Activated CD4-positive, alpha-beta T cell treated with anti-CD3 and anti-CD28 coated beads for 4 hours (primary cell): ENCODE measurements around the gene ZNF217.
"Not testable (repeated sequence)": the region's sequence is repeated elsewhere in the genome, so short reads cannot be mapped to it uniquely, and the experiment has no call there.

Experiments used
- DNase-seq, 2 donors: peaks; one replicate each; pipeline ENCODE4 v3.0.0-alpha.2; 2020

Gene ZNF217

GRCh38 chr20:53597030-53597482 is 3.4 kb upstream of the ZNF217 start:
- DNase-seq = no peak

- DNase-seq = not testable (repeated sequence)
Observed at GRCh38 chr20:53596189-53597001, 2.8 kb upstream of the ZNF217 start.

GRCh38 chr20:53595742-53596141 is 2.1 kb upstream of the ZNF217 start:
- DNase-seq = not testable (repeated sequence)

- no peak for DNase-seq
Observed at GRCh38 chr20:53595018-53595378, 1.4 kb upstream of the ZNF217 start.

GRCh38 chr20:53594068-53595017 is 704 bp upstream of the ZNF217 start:
- DNase-seq = peak; percentile 97 to 98

- peak in 1 of 2 donors; percentile 31 for DNase-seq
Observed at GRCh38 chr20:53592992-53593465, 610 bp downstream of the ZNF217 start.

- peak; percentile 38 to 45 for DNase-seq
Observed at GRCh38 chr20:53592454-53592991, 1.1 kb downstream of the ZNF217 start.

GRCh38 chr20:53591941-53592441 is 1.6 kb downstream of the ZNF217 start:
- DNase-seq = not testable (repeated sequence)

GRCh38 chr20:53591206-53591741 is 2.4 kb downstream of the ZNF217 start:
- DNase-seq = not testable (repeated sequence)

- DNase-seq = not testable (repeated sequence)
Observed at GRCh38 chr20:53590608-53591007, 3.0 kb downstream of the ZNF217 start.

- DNase-seq = not testable (repeated sequence)
Observed at GRCh38 chr20:53590122-53590521, 3.5 kb downstream of the ZNF217 start.

GRCh38 chr20:53589321-53590065 is 4.1 kb downstream of the ZNF217 start:
- DNase-seq = peak in 1 of 2 donors; percentile 19

GRCh38 chr20:53587157-53587703 is 6.4 kb downstream of the ZNF217 start:
- not testable (repeated sequence) for DNase-seq

- DNase-seq = no peak
Observed at GRCh38 chr20:53586640-53587039, 7.0 kb downstream of the ZNF217 start.

- not testable (repeated sequence) for DNase-seq
Observed at GRCh38 chr20:53585910-53586309, 7.7 kb downstream of the ZNF217 start.

GRCh38 chr20:53585004-53585569 is 8.6 kb downstream of the ZNF217 start:
- DNase-seq = not testable (repeated sequence)

- not testable (repeated sequence) for DNase-seq
Observed at GRCh38 chr20:53584550-53584913, 9.1 kb downstream of the ZNF217 start.

GRCh38 chr20:53583660-53584549 is 9.7 kb downstream of the ZNF217 start:
- not testable (repeated sequence) for DNase-seq

GRCh38 chr20:53582574-53583351 is 10.9 kb downstream of the ZNF217 start:
- DNase-seq = peak; percentile 48 to 53
